22Rv1 (cell line): ENCODE data around the gene GDPD4.

Experiments
- CTCF ChIP-seq: fragments of 450-650 bp; IDR thresholded peaks from 2 replicates; pipeline ENCODE4 v1.5.1; 2017; ENCODE audit warnings: mild to moderate bottlenecking
- ZFX ChIP-seq: fragments of 450-650 bp; IDR thresholded peaks from 2 replicates; pipeline ENCODE4 v1.6.1; 2017; ENCODE audit warnings: antibody characterized with exemption, borderline replicate concordance

GRCh38 chr11:77199137-77199745 is 102.2 kb downstream of the GDPD4 start:
- TF ChIP-seq CTCF (no peak), ZFX (no peak)
